22Rv1 (cell line): ENCODE results near the gene VIL1.

Experiments
- H3K27ac ChIP-seq: fragments of 450-650 bp; 2 replicates; pipeline ENCODE4 v1.5.1; 2017
- ZFX ChIP-seq: fragments of 450-650 bp; IDR thresholded peaks from 2 replicates; pipeline ENCODE4 v1.6.1; 2017; ENCODE audit warnings: antibody characterized with exemption, borderline replicate concordance
- TF ChIP-seq, protein P1 (sequence below): fragments of 450-650 bp; IDR thresholded peaks from 2 replicates; pipeline ENCODE4 v1.5.1; 2017; ENCODE audit warnings: mild to moderate bottlenecking

The VIL1 gene

DNA sequence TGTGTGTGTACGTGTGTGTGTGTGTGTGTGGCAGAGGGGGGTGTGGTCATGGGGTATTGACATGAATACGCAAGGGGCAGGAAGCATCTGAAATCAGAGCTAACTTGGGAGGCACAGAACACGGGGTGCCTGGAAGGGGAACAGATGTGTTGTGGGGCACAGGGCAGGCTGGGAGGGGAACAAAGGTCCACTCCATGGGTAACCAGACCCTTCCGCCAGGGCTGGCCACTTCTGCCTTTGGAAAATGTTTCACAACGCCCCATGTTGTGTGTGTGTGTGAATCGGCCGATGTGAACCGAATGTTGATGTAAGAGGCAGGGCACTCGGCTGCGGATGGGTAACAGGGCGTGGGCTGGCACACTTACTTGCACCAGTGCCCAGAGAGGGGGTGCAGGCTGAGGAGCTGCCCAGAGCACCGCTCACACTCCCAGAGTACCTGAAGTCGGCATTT, 37.0 kb upstream of the VIL1 start, which contains the start of gene SLC11A1:
Gene SLC11A1, plus strand, starts transcription at position 358 of the 451 bp plus-strand sequence. CDS start 96 bp downstream, outside the sequence.
- TF ChIP-seq, protein P1, sequence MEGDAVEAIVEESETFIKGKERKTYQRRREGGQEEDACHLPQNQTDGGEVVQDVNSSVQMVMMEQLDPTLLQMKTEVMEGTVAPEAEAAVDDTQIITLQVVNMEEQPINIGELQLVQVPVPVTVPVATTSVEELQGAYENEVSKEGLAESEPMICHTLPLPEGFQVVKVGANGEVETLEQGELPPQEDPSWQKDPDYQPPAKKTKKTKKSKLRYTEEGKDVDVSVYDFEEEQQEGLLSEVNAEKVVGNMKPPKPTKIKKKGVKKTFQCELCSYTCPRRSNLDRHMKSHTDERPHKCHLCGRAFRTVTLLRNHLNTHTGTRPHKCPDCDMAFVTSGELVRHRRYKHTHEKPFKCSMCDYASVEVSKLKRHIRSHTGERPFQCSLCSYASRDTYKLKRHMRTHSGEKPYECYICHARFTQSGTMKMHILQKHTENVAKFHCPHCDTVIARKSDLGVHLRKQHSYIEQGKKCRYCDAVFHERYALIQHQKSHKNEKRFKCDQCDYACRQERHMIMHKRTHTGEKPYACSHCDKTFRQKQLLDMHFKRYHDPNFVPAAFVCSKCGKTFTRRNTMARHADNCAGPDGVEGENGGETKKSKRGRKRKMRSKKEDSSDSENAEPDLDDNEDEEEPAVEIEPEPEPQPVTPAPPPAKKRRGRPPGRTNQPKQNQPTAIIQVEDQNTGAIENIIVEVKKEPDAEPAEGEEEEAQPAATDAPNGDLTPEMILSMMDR, result no peak
- TF ChIP-seq ZFX, result no peak

DNA sequence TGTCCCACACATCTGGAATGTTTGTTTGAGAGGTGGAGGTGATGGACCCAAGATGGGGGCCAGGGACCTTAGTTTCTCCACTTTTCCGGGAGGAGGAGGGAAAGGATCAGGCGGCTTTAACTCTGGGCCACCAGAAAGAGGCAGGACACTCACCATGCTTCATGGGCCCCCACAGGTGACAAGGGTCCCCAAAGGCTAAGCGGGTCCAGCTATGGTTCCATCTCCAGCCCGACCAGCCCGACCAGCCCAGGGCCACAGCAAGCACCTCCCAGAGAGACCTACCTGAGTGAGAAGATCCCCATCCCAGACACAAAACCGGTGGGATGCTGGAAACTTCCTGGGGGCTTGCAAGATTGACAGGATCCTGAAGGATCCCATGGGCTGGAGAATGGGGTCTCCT, 36.1 kb upstream of the VIL1 start:
- TF ChIP-seq ZFX, result no peak
- TF ChIP-seq, protein P1, result no peak
- no peak overlapping the region for H3K27ac ChIP-seq

More for the DNA sequence above, 37.0 kb upstream of the VIL1 start, which contains the start of gene SLC11A1:
- no peak within 1 kb of the TSS for H3K27ac ChIP-seq

DNA sequence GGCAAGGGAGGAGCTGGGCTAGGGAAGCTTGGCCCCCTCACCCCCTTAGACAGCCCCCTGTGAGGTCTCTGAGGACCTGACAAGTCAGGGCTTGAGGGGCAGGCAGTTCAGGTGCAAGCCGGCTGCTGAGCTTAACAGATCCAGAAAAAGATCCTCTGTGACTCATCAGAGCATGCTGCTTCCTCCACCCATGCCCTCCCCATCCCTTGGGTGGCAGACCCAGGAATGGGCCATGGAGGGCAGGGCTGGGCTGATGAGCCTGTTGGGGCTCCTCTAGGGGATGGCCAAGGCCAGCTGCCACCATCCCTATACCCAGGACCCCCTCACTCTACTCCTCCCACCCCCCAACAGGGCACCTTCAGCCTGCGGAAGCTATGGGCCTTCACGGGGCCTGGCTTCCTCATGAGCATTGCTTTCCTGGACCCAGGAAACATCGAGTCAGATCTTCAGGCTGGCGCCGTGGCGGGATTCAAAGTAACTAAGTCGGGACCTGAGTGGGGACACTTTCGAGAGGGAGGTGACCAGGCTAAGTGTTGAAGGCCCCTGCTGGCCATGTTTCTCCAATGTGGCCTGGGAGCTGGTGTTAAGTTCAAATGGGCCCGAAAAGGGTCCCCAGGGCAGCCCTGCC, 34.9 kb upstream of the VIL1 start:
- TF ChIP-seq, protein P1, result no peak
- TF ChIP-seq ZFX, result no peak
- no peak overlapping the region for H3K27ac ChIP-seq

- no peak overlapping the region for H3K27ac ChIP-seq
- TF ChIP-seq, protein P1, result no peak
Measured at GRCh38 chr2:218384975-218385374, 33.9 kb upstream of the VIL1 start.

DNA sequence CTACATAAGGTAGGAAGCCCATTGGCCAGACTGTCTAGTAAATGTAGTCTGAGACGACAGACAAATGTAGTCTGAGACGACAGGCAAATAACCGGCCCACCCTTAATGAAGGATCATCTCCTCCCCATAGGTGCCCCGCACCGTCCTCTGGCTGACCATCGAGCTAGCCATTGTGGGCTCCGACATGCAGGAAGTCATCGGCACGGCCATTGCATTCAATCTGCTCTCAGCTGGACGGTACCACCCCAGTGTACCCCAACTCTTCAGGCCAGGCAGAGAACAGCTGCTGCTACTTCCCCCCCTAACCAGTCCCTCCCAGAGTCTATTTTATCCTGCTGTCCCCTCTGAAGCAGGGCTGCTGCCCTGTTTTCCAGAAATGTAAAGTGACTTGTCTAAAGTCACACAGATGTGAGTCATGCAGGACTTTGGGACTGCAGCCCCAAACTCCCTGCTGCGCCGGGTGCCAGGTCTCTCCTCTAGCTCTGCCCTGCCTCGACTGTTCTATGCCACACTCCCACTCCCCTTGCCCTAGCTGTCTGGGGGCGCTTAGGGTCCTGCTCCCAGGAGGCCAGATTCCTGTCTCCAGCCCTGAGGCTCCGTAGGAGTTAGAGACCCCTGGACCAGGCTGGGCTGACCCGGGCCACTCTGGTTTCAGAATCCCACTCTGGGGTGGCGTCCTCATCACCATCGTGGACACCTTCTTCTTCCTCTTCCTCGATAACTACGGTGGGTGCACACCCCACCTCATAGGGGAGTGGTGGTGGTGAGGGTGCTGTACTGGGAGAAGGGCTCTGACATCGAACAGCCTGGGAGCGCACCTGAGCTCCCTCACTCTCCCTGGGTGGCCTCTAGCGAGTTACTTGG, 32.2 kb upstream of the VIL1 start:
- no peak for TF ChIP-seq ZFX
- TF ChIP-seq, protein P1, result no peak

GRCh38 chr2:218387369-218388194, 31.3 kb upstream of the VIL1 start:
- no peak for TF ChIP-seq ZFX
- TF ChIP-seq, protein P1, result no peak
- H3K27ac ChIP-seq, result peak overlapping the region; percentile 74

More for the DNA sequence above, 32.2 kb upstream of the VIL1 start:
- H3K27ac ChIP-seq, result peak overlapping the region; percentile 74
